A673 (cell line): Measurements from ENCODE around the gene EBPL. TPM values are rescaled to one million over a fixed set of nuclear protein-coding genes. Genes with fewer than 3 reads are reported as not detected.
"Not testable (repeated sequence)": the region's sequence is repeated elsewhere in the genome, so short reads cannot be mapped to it uniquely, and the experiment has no call there.

ENCODE experiments used
- BruUV-seq: library from RNA; stranded (reverse); fragments of 400-500 nt; replicated peaks from 2 replicates; lab custom pipeline; 2021; lab: Mats Ljungman, UMichigan
- CTCF ChIA-PET: fragments of 300-600 bp; sonication (Branson Sonifier 250); formaldehyde crosslinking; loops from one replicate; lab custom pipeline; 2022; ENCODE audit warnings: antibody characterized with exemption; lab: Charles Lee
- POLR2A ChIA-PET: fragments of 300-600 bp; sonication (Branson Sonifier 250); formaldehyde crosslinking; loops from one replicate; lab custom pipeline; 2022; ENCODE audit warnings: antibody characterized with exemption; ENCODE audit not compliant: low non-redundant PET; lab: Charles Lee
- DNase-seq: peaks from one replicate; pipeline ENCODE4 v3.0.0-alpha.2; 2015; ENCODE audit warnings: low spot score
- H3K27ac ChIP-seq: fragments of 200-600 bp; sonication (generic); 2 replicates; pipeline ENCODE4 v1.5.1; 2016; ENCODE audit warnings: mixed run types, low read depth, mild to moderate bottlenecking, mixed read lengths, antibody characterized with exemption, low read length; ENCODE audit not compliant: poor library complexity, severe bottlenecking
- H3K27me3 ChIP-seq: fragments of 200-600 bp; sonication (generic); replicated peaks from 2 replicates; pipeline ENCODE4 v1.6.1; 2017; ENCODE audit warnings: mixed run types, low read depth, mild to moderate bottlenecking, mixed read lengths, antibody characterized with exemption, low read length; ENCODE audit not compliant: insufficient read depth, poor library complexity
- H3K36me3 ChIP-seq: fragments of 200-600 bp; sonication (generic); 2 replicates; pipeline ENCODE4 v1.6.1; 2016; ENCODE audit warnings: mixed run types, mild to moderate bottlenecking, mixed read lengths, antibody characterized with exemption, low read length; ENCODE audit not compliant: insufficient read depth, poor library complexity, severe bottlenecking
- H3K4me1 ChIP-seq: fragments of 200-600 bp; sonication (generic); 2 replicates; pipeline ENCODE4 v1.6.1; 2017; ENCODE audit warnings: mixed run types, mild to moderate bottlenecking, mixed read lengths, antibody characterized with exemption, low read length; ENCODE audit not compliant: insufficient read depth, poor library complexity, severe bottlenecking
- H3K4me3 ChIP-seq: fragments of 200-600 bp; sonication (generic); 2 replicates; pipeline ENCODE4 v1.5.1; 2016; ENCODE audit warnings: low read depth, mixed run types, mild to moderate bottlenecking, mixed read lengths, low read length; ENCODE audit not compliant: poor library complexity, severe bottlenecking
- H3K9me3 ChIP-seq: fragments of 200-600 bp; sonication (generic); 2 replicates; pipeline ENCODE4 v1.6.1; 2016; ENCODE audit warnings: mixed run types, low read depth, mild to moderate bottlenecking, mixed read lengths, antibody characterized with exemption, low read length; ENCODE audit not compliant: poor library complexity, severe bottlenecking
- EZH2 ChIP-seq: fragments of 200-600 bp; sonication (generic); IDR thresholded peaks from 2 replicates; pipeline ENCODE4 v1.6.1; 2017; ENCODE audit warnings: borderline replicate concordance, low read depth, mild to moderate bottlenecking, mixed read lengths, antibody characterized with exemption, low read length; ENCODE audit not compliant: poor library complexity, severe bottlenecking
- intact Hi-C: fragments of 100-400 bp; cut with micrococcal nuclease; formaldehyde crosslinking; loops from one replicate; pipeline ENCODE4 v1.10.0; 2022; ENCODE audit not compliant: unreplicated experiment
- total RNA-seq: library from RNA; stranded (reverse); gene quantifications from 2 replicates; pipeline ENCODE4 v1.2.3, GENCODE V29; 2021
- TF ChIP-seq, protein P1 (sequence below): fragments of 300-800, 200-600 bp; sonication (generic); conservative IDR thresholded peaks from 2 replicates; pipeline ENCODE4 v1.5.1; 2017; ENCODE audit warnings: low read depth, mild to moderate bottlenecking, antibody characterized with exemption, low read length, moderate library complexity, mixed read lengths

Gene EBPL
- total RNA-seq, 1 experiment from 2014 or later: 66.5 TPM

DNA sequence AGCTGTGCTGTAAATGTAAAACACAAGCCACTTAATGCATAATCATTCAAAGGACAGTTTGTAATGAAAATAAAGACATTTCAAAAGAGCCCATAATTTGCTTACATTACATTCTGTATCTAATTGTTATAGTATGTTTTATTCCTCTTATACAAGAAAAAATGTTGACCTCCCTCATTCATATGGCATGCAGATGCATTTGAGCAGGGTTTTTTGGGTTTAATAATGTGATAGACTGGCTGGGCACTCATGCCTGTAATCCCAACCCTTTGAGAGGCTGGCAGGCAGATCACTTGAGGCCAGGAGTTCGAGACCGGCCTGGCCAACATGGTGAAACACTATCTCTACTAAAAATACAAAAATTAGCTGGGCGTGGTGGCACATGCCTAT lies 74.6 kb downstream of the EBPL start:
- H3K27ac ChIP-seq: no peak overlapping the region
- no peak for DNase-seq
- intact Hi-C loops: no loop called here
- no peaks in the 10 kb centered on the region for H3K4me1 ChIP-seq
- TF ChIP-seq, protein P1, sequence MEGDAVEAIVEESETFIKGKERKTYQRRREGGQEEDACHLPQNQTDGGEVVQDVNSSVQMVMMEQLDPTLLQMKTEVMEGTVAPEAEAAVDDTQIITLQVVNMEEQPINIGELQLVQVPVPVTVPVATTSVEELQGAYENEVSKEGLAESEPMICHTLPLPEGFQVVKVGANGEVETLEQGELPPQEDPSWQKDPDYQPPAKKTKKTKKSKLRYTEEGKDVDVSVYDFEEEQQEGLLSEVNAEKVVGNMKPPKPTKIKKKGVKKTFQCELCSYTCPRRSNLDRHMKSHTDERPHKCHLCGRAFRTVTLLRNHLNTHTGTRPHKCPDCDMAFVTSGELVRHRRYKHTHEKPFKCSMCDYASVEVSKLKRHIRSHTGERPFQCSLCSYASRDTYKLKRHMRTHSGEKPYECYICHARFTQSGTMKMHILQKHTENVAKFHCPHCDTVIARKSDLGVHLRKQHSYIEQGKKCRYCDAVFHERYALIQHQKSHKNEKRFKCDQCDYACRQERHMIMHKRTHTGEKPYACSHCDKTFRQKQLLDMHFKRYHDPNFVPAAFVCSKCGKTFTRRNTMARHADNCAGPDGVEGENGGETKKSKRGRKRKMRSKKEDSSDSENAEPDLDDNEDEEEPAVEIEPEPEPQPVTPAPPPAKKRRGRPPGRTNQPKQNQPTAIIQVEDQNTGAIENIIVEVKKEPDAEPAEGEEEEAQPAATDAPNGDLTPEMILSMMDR: no peak
- TF ChIP-seq EZH2: no peak
- H3K27me3 ChIP-seq: no peaks in the 10 kb centered on the region
- BruUV-seq: no TSS peak
- CTCF ChIA-PET: no interaction called here
- no peak overlapping the region for H3K4me3 ChIP-seq
- no peaks in the 10 kb centered on the region for H3K9me3 ChIP-seq
- no peaks in the 10 kb centered on the region for H3K36me3 ChIP-seq
- POLR2A ChIA-PET: no interaction called here

DNA sequence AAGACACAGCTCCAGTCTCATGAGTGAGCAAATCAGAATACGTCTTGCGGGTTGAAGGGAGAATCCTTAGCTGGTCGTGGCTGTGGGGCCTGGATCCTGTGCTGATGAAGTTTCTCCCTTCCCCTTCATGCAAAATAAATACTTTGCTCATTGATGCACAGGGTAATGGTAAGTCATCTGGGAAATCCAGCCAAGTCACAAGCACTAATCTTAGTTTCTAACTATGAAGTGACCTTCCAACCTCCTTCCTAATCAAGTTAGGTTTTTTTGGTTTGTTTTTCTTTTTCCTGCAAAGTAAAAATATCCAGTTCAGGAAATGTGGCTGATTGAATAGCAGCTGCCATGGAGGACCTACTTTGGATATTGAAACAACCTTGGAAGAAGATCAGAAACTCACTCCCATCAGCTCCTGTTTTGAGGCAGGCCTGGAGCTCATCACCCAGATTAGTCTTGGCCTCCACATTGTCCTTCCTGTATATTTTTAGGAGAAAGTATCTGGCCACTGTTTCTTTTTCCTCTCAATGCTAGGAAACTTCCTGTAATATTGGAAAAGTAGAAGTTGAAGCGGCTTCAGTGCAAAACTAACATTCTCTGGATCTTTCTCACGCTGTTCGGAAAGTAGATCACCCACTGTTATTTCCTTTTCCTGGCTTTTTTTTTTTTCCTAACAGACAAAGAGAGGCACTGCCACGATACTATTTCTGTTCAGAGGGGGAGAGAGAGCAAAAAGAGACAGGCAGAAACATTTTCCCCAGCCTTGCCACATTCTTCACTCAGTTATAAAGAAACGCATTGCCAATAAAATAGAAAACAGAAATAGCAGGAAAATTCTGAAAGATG lies 75.2 kb downstream of the EBPL start:
- Histone ChIP-seq H3K9me3 (no peaks in the 10 kb centered on the region), H3K4me1 (no peaks in the 10 kb centered on the region), H3K36me3 (no peaks in the 10 kb centered on the region), H3K4me3 (no peak overlapping the region), H3K27ac (no peak overlapping the region), H3K27me3 (no peaks in the 10 kb centered on the region)
- ChIA-PET POLR2A (no interaction called here), CTCF (no interaction called here)
- no TSS peak for BruUV-seq
- no peak for DNase-seq
- intact Hi-C loops: no loop called here
- TF ChIP-seq, protein P1: no peak
- TF ChIP-seq EZH2: no peak

DNA sequence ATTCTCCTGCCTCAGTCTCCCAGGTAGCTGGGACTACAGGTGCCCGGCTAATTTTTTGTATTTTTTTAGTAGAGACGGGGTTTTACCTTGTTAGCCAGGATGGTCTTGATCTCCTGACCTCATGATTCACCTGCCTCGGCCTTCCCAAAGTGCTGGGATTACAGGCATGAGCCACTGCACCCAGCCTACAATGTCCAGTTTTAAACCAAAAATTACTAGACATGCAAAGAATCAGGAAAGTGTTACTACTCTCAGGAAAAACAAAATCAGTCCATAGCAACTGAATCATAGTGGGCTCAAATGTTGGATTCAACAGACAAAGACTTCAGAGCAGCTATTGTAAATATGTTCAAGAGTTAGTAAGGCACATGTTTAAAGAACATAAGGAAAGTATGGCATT lies 79.2 kb downstream of the EBPL start:
- H3K4me1 ChIP-seq, CTCF ChIA-PET, intact Hi-C loops, H3K9me3 ChIP-seq, BruUV-seq, H3K4me3 ChIP-seq, H3K27me3 ChIP-seq, DNase-seq, POLR2A ChIA-PET, H3K27ac ChIP-seq, H3K36me3 ChIP-seq: not testable (repeated sequence)

Other genes with a start within 250 kb of the EBPL start
- gene CAB39L, start 247.4 kb downstream of the EBPL start, total RNA-seq: 3.6 and 4.0 TPM in 2 replicates
- 3.8 and 5.1 TPM in 2 replicates for gene SETDB2, start 247.2 kb downstream of the EBPL start, total RNA-seq
- 16.0 and 17.0 TPM in 2 replicates for gene PHF11, start 195.5 kb downstream of the EBPL start, total RNA-seq
- 12.7 and 18.4 TPM in 2 replicates for gene RCBTB1, start 105.9 kb downstream of the EBPL start, total RNA-seq
- not detected in 2 replicates for gene ARL11, start 63.0 kb downstream of the EBPL start, total RNA-seq
- gene KPNA3, start 101.2 kb upstream of the EBPL start, total RNA-seq: 55.9 and 62.0 TPM in 2 replicates
- gene SPRYD7, start 244.9 kb upstream of the EBPL start, total RNA-seq: 2.9 and 3.7 TPM in 2 replicates